A204.1 (cell line): ENCODE data around the gene RAC2.
"Not testable (repeated sequence)": the region's sequence is repeated elsewhere in the genome, so short reads cannot be mapped to it uniquely, and the experiment has no call there.

Experiments
- FAIRE-seq: peaks from 2 replicates; lab custom pipeline; 2012; peaks lifted over from hg19 to GRCh38; lab: Jason Lieb, UNC

Gene RAC2

GRCh38 chr22:37234736-37235711 is 9.0 kb downstream of the RAC2 start:
- FAIRE-seq, result no peak

GRCh38 chr22:37233751-37234631 is 10.1 kb downstream of the RAC2 start:
- FAIRE-seq, result no peak

GRCh38 chr22:37233371-37233750 is 10.7 kb downstream of the RAC2 start:
- not testable (repeated sequence) for FAIRE-seq

GRCh38 chr22:37232140-37232998 is 11.7 kb downstream of the RAC2 start:
- FAIRE-seq, result no peak

DNA sequence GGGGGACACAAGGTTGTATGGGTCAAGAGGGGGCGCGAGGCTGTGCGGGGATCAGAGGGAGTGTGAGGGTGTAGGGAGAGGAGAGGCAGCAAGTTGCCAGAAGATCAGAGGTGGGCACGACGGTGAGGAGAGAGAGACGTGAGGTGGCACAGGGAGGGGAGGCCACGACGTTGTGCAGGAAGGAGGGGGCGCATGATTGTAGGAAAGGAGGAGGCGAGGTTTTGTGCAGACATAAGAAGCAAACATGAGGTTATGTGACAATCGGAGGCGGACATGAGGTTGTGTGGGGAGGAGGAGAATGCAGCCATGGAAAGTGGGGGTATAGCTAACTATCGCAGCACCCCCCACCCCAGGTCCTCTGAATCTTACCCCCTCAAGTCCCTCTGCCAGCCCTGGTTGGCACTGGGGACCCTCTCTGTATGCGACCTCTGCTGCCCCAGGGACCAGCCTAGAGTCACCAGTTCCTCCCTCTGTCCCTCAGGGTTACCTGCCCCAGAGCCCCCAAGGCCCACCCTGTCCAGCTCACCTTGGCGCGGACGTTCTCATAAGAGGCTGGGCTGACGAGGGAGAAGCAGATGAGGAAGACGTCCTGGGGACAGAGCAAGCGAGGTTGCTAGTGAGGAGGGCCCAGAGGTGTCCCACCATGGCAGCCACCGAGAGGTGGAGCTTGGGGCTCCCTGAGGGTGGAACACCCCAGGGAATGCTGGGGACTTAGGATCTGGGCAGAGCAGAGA is 12.5 kb downstream of the RAC2 start:
- FAIRE-seq, result no peak

DNA sequence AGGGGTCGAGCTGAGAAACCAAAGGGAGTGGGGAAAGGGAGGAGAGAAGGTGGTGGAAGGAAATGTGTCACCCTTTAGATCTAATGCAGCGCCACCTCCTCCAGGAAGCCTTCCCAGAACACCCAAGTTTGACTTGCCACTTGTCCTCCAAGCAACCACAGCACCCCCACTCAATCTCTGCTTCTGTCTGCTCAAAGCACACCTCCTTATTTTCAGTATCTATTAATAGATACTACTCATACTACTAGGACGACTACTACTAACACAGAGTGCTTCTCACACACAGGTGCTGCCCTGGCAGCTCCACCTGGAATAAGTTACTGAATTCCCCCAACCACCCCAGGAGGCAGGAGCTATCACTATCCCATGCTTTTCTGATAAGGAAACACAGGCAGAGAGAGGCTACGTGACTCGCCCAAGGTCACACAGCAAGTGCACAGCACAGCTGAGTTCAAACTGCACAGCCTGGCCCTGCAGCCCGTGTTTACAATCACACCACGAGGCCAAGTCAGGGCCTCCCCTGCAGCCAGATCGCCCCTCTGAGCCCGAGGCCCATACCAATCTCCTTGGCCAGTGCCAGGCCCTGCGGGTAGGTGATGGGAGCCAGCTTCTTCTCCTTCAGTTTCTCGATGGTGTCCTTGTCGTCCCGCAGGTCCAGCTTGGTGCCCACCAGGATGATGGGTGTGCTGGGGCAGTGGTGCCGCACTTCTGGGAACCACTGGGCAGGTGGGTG is 13.2 kb downstream of the RAC2 start:
- no peak for FAIRE-seq

DNA sequence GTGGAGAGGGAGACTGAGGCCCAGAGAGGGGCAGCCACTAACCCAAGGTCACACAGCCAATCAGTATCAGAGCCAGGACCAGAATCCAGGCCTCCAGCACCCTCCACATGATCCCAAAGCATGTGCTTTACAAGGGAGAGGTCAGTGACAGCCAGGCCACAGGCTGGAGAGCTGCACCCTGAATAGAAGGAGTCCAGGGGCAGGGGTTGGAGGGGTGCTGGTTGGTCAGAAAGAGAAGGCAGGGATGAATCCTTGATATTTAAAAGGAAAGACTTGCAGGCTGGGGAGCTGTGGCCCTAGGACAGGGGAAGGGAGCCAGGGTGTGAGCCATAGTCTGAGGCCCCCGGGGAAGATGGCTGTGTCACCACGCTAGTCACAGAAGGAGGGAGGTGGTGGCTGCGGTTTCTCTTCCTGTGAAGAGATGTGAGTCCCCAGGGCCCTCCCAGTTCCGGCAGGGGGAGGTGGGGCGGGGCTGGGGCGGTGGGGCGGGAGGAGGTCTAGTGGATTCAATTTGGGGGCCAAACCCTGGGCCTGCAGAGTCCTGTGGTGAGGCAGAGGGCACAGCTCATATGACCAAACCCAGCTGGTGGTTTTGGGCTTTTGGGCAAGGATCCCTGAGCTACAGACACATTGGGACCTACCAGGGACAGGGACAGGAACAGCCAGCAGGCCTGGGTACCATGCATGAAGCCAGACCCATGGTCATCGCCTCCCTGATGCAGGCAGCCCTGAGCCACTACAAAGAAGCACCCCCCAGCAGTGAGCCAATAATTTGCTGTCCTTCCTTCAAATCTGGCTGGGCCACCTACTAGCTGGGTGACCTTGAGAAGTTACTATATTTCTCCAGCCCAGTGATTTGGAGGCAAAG is 14.0 kb downstream of the RAC2 start:
- no peak for FAIRE-seq

- FAIRE-seq, result no peak
Observed at GRCh38 chr22:37229012-37229804, 14.9 kb downstream of the RAC2 start.

DNA sequence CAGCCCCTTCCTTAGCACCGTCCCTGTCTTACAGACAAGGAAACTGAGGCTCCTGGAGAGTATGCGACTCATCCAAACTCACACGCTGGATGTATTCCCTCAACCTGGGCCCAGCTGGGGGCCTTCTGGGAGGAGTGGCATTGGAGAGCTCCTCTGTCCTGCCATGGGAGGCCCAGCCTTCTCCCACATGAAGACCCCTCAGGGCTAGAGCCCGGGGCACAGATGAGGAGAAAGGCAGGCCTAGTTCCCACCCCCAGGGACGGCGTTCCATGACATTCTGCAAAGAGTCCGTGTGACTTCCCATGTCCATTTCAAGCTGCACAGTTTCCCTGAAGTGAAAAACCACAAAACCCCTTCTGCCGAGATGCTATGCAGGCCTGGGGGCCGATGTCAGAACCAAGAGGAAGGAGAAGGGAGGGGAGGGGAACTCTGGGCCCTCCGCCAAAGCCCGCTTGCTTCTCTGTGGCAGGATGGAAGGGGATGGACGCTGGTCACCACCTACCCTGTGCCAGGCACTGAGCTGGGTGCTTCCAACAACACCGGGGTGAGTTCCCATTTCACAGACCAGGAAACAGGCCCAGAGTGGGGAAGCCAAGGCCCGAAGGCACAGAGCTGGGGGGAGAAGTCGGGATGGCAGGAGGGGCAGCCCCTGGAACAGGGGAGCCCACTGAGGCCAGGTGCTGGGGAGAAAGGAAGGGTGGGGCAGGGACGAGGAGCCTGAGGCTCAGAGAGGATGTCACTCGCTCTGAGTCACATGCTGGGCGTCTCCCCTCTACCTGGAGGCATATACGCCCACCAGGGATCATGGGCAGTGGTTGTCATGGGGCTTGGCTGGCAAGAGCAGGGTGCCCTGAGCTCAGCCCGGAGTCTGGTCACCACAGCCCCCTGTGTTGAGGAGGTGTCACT is 15.7 kb downstream of the RAC2 start:
- FAIRE-seq, result no peak

DNA sequence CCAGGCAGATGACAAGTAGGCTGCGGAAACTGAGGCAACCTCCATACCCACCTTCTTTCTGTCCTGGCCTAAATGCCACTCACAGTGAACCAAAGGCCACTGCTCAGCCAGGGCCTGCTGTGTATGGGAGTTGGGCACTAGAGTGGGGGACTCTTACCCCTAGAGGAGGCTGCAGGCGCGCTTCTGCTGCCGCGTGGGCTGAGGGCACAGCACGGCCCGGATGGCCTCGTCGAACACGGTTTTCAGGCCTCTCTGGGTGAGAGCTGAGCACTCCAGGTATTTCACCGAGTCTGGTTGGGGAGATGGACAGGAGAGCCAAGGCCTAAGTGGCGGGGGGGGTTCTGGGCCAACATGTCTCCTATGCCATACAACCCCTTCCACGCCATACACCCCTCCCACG is 17.6 kb downstream of the RAC2 start:
- FAIRE-seq, result no peak

DNA sequence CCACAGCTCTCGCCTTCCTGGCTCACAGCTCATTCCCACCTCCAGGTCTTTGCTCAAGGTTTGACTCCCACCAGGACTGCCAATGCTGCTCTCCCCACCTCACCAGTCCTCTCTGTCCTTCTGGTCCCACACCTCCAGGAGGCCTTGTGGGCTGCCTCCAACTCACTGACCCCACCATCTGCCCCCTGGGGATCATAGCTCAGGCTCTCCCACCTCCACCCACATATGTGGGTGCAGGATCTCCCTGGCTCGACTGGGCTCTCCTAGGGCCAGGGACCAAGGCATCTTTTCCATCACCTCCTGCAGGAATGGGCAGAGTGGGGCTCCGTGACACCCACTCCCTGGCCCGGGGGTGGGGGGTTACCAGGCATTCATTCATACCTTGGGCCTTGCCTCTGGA is 18.0 kb downstream of the RAC2 start:
- no peak for FAIRE-seq

DNA sequence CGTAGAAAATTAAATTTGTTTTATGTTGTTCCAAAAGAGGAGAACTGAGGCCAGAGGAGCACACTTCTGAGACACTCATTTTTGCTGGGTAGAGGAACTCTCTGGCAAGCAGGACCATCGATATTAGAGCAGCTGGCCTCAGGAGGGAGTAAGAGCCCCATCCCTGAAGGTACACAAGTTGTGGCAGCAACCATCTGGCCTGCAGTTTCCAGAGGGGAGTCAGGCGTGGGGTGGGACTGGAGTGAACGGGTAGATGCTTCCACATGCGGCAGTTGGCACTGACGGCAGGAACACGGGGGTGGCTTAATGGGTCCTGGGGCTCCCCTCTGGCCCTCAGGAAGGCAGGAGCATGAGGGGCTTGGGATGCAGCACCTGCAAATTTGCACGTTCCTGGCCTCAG is 18.6 kb downstream of the RAC2 start:
- no peak for FAIRE-seq

GRCh38 chr22:37224757-37225420 is 19.2 kb downstream of the RAC2 start:
- FAIRE-seq, result no peak

GRCh38 chr22:37223965-37224551 is 20.0 kb downstream of the RAC2 start:
- no peak for FAIRE-seq

GRCh38 chr22:37222440-37222971 is 21.6 kb downstream of the RAC2 start:
- no peak for FAIRE-seq
